K562 (cell line): ENCODE measurements around the gene ACTN1. TPM values are rescaled to one million over a fixed set of nuclear protein-coding genes. Genes with fewer than 3 reads are reported as not detected.

ENCODE experiments used
- ATAC-seq: fragments of 200-7000 bp; cut with Tn5 transposase; 3 replicates; pipeline ENCODE4 v1.9.1; 2020; ENCODE audit warnings: moderate library complexity
- BruUV-seq: library from RNA; stranded (reverse); fragments of 400-500 nt; replicated peaks from 2 replicates; lab custom pipeline; 2021; lab: Mats Ljungman, UMichigan
- CTCF ChIA-PET: fragments of 300-600 bp; formaldehyde crosslinking; extraction: SDS; loops from one replicate; lab custom pipeline; 2021; ENCODE audit warnings: low intra/inter-chr PET ratio; lab: Yijun Ruan, JAX
- POLR2A ChIA-PET: fragments of 300-600, 350-650 bp; sonication (Branson Sonifier 250); formaldehyde crosslinking; extraction: SDS; loops from one replicate; lab custom pipeline; 2021; ENCODE audit warnings: antibody characterized with exemption, inconsistent platforms; lab: Yijun Ruan, JAX
- DNase-seq, 4 experiments: peaks; one replicate each; pipeline versions ENCODE4 v3.0.0 to v3.0.0-alpha.2; 2011 to 2018; ENCODE audit warnings: low spot score in 3 of 4, mixed read lengths in 3 of 4; ENCODE audit errors: extremely low read depth in 1 of 4
- FAIRE-seq: peaks from 2 replicates; lab custom pipeline; 2011; peaks lifted over from hg19 to GRCh38; lab: Jason Lieb, UNC
- H2AFZ ChIP-seq: 2 replicates; pipeline ENCODE4 v1.6.0; 2011; ENCODE audit warnings: low read depth, low read length, control low read depth, inconsistent platforms
- H3K27ac ChIP-seq: fragments of 200-600 bp; 3 replicates; pipeline ENCODE4 v1.8.0; 2011; ENCODE audit warnings: low read depth, mild to moderate bottlenecking, control low read depth, inconsistent platforms, low read length, moderate library complexity, mixed read lengths; ENCODE audit errors: extremely low read depth
- H3K27me3 ChIP-seq, 2 experiments: fragments of 300-600 bp in 1 of 2; 2 replicates in 1 of 2; 3 replicates in 1 of 2; pipeline versions ENCODE4 v1.6.0 to v1.8.0; 2011; ENCODE audit warnings: inconsistent platforms in 2 of 2, low read length in 2 of 2, mild to moderate bottlenecking in 1 of 2, mixed read lengths in 1 of 2, moderate library complexity in 1 of 2; ENCODE audit not compliant: control insufficient read depth in 2 of 2, insufficient read depth in 2 of 2
- H3K36me3 ChIP-seq: fragments of 300-600 bp; 3 replicates; pipeline ENCODE4 v1.8.0; 2011; ENCODE audit warnings: mild to moderate bottlenecking, low read length, inconsistent platforms; ENCODE audit not compliant: control insufficient read depth, insufficient read depth
- H3K4me1 ChIP-seq, 2 experiments: fragments of 200-600 bp in 1 of 2; replicated peaks in 1 of 2; 2 replicates in 1 of 2; 3 replicates in 1 of 2; pipeline versions ENCODE4 v1.5.1 to v1.8.0; 2011; ENCODE audit warnings: inconsistent platforms in 2 of 2, low read length in 2 of 2, mild to moderate bottlenecking in 1 of 2, mixed read lengths in 1 of 2, moderate library complexity in 1 of 2; ENCODE audit not compliant: control insufficient read depth in 2 of 2, insufficient read depth in 2 of 2
- H3K4me2 ChIP-seq: 2 replicates; pipeline ENCODE4 v1.6.1; 2011; ENCODE audit warnings: low read length, control low read depth, inconsistent platforms, mixed read lengths; ENCODE audit not compliant: insufficient read depth
- H3K4me3 ChIP-seq: fragments of 200-600 bp; sonication (generic), shearing (Covaris generic); 2 replicates; pipeline ENCODE4 v1.5.1; 2016; ENCODE audit warnings: control low read depth, inconsistent platforms
- H3K79me2 ChIP-seq: fragments of 200-600 bp; 3 replicates; pipeline ENCODE4 v1.8.0; 2011; ENCODE audit warnings: low read length, inconsistent platforms; ENCODE audit not compliant: control insufficient read depth, insufficient read depth
- H3K9ac ChIP-seq, 2 experiments: 2 replicates each; pipeline versions ENCODE4 v1.6.0 to v1.6.1; 2011; ENCODE audit warnings: low read depth in 2 of 2, low read length in 2 of 2, control low read depth in 1 of 2, inconsistent platforms in 1 of 2, mild to moderate bottlenecking in 1 of 2, mixed read lengths in 1 of 2; ENCODE audit not compliant: insufficient read depth in 1 of 2
- H3K9me1 ChIP-seq: one replicate; pipeline ENCODE4 v1.6.0; 2011; ENCODE audit warnings: inconsistent platforms, mild to moderate bottlenecking, low read length, moderate library complexity; ENCODE audit not compliant: control insufficient read depth, insufficient read depth
- H3K9me3 ChIP-seq: replicated peaks from 2 replicates; pipeline ENCODE4 v1.5.1; 2011; ENCODE audit warnings: low read depth, low read length, inconsistent platforms; ENCODE audit not compliant: control insufficient read depth, insufficient read depth
- H4K20me1 ChIP-seq: replicated peaks from 2 replicates; pipeline ENCODE4 v1.6.1; 2011; ENCODE audit warnings: low read length, inconsistent platforms, mixed read lengths; ENCODE audit not compliant: control insufficient read depth, insufficient read depth
- BACH1 ChIP-seq: fragments of 200-800 bp; sonication (Bioruptor generic); IDR thresholded peaks from 2 replicates; pipeline ENCODE4 v1.6.1; 2016; ENCODE audit warnings: missing genetic modification characterization, missing compliant biosample characterization
- E2F8 ChIP-seq: fragments of 450-650 bp; IDR thresholded peaks from 2 replicates; pipeline ENCODE4 v1.7.1; 2018; ENCODE audit warnings: mild to moderate bottlenecking, low read depth; ENCODE audit not compliant: partially characterized antibody
- ELF2 ChIP-seq: fragments of 250-450 bp; sonication (Bioruptor Pico); IDR thresholded peaks from 2 replicates; pipeline ENCODE4 v1.5.0; 2021; ENCODE audit warnings: mild to moderate bottlenecking
- FUS ChIP-seq: fragments of 200-400 bp; formaldehyde crosslinking; optimal IDR thresholded peaks from 2 replicates; pipeline ENCODE3; 2017; ENCODE audit warnings: low read depth, low read length
- HMGXB4 ChIP-seq: sonication (generic); formaldehyde crosslinking; IDR thresholded peaks from 2 replicates; pipeline ENCODE4 v1.8.1; 2023; ENCODE audit warnings: mild to moderate bottlenecking, missing genetic modification reagents
- NCOR1 ChIP-seq: fragments of 450-650 bp; IDR thresholded peaks from 2 replicates; pipeline ENCODE4 v1.6.1; 2016; ENCODE audit warnings: mild to moderate bottlenecking, moderate library complexity
- PYGO2 ChIP-seq: fragments of 450-650 bp; IDR thresholded peaks from 2 replicates; pipeline ENCODE4 v1.6.1; 2016; ENCODE audit warnings: mild to moderate bottlenecking, missing genetic modification characterization, moderate library complexity, missing compliant biosample characterization
- RHOXF2B ChIP-seq: fragments of 250-450 bp; sonication (Bioruptor Pico); conservative IDR thresholded peaks from 2 replicates; pipeline ENCODE4 v1.5.1; 2021
- TEAD2 ChIP-seq: fragments of 450-650 bp; IDR thresholded peaks from 2 replicates; pipeline ENCODE4 v1.6.1; 2016; ENCODE audit warnings: missing genetic modification characterization, control low read depth, missing compliant biosample characterization
- USF2 ChIP-seq: sonication (generic); formaldehyde crosslinking; IDR thresholded peaks from 2 replicates; pipeline ENCODE4 v1.5.0; 2020; ENCODE audit warnings: missing genetic modification reagents
- ZC3H8 ChIP-seq: fragments of 450-650 bp; IDR thresholded peaks from 2 replicates; pipeline ENCODE4 v1.6.1; 2017
- ZNF707 ChIP-seq: fragments of 250-450 bp; sonication (Bioruptor Pico); conservative IDR thresholded peaks from 2 replicates; pipeline ENCODE4 v1.8.0; 2022; ENCODE audit warnings: inconsistent platforms, mild to moderate bottlenecking, moderate library complexity
- WGBS: fragments of 100-300 bp; shearing (Covaris generic); methylation state at CpG from one replicate; pipeline ENCODE4 v1.1.6; 2016; ENCODE audit warnings: low coverage, mixed read lengths; ENCODE audit not compliant: insufficient coverage; ENCODE audit errors: missing lambda C conversion rate; 5-methylcytosine and 5-hydroxymethylcytosine counted together
- in situ Hi-C: fragments of 300-500 bp; cut with MboI; formaldehyde crosslinking; loops from 4 replicates; pipeline ENCODE4 v1.15.0; 2018; ENCODE audit warnings: inconsistent platforms, mixed read lengths
- intact Hi-C: fragments of 100-400 bp; cut with micrococcal nuclease; formaldehyde crosslinking; loops from 2 replicates; pipeline ENCODE4 v1.14.2; 2022
- polyA plus RNA-seq, 8 experiments: library from polyadenylated mRNA; depleted of rRNA in 4 of 8; stranded (reverse) in 5 of 8; unstranded in 3 of 8; fragments of >200 nt; fragmentation: Nextera tagmentation in 2 of 8; fragmentation: Illumina TruSeq in 1 of 8; extraction: Ambion mirVana in 2 of 8; extraction: Trizol in 1 of 8; gene quantifications; 2 replicates each; pipeline versions ENCODE4 v1.2.1 to v1.2.3, GENCODE V29; 2011 to 2014; ENCODE audit warnings: inconsistent platforms in 1 of 8, missing spikeins in 1 of 8
- total RNA-seq, 7 experiments: library from RNA; depleted of rRNA in 6 of 7; stranded (reverse); fragments of >200 nt in 6 of 7; fragmentation: Illumina TruSeq in 2 of 7; extraction: Trizol in 2 of 7; gene quantifications; 2 replicates each; pipeline versions ENCODE4 v1.2.1 to v1.2.3, GENCODE V29; 2011 to 2021; ENCODE audit warnings: low replicate concordance in 1 of 7

Gene ACTN1
- total and polyA plus RNA-seq, 9 of the 15 experiments (the other 6 are each of a cell fraction or from before 2014, with no cell fraction given) = 2.2 to 67.7 (median 34.5) TPM

GRCh38 chr14:68890173-68890931 lies 88.8 kb downstream of the ACTN1 start:
- POLR2A ChIA-PET = no interaction called here
- TF ChIP-seq E2F8 = no peak
- no peak for TF ChIP-seq TEAD2 (tag)
- no peak for TF ChIP-seq ZNF707 (CRISPR knock-in tag)
- TF ChIP-seq HMGXB4 (CRISPR knock-in tag) = no peak
- TF ChIP-seq ELF2 = no peak
- TF ChIP-seq RHOXF2B (CRISPR knock-in tag) = no peak
- TF ChIP-seq BACH1 = no peak
- no peak for TF ChIP-seq FUS
- TF ChIP-seq USF2 = no peak
- TF ChIP-seq ZC3H8 = no peak
- TF ChIP-seq PYGO2 (tag) = no peak
- TF ChIP-seq NCOR1 = no peak

More at GRCh38 chr14:68890173-68890931, 88.8 kb downstream of the ACTN1 start:
- H3K27ac ChIP-seq = no peak overlapping the region
- H3K9me1 ChIP-seq = no peaks in the 10 kb centered on the region
- intact Hi-C loops (no loop called here), in situ Hi-C loops (no loop called here)
- no peak overlapping the region for H3K4me3 ChIP-seq
- H3K9me3 ChIP-seq = no peaks in the 10 kb centered on the region
- DNase-seq (no peak), FAIRE-seq (no peak), ATAC-seq (no peak)
- H3K27me3 ChIP-seq = no peaks in the 10 kb centered on the region
- peaks cover 37% of the 10 kb centered on the region; the same call in 1 of the 3 replicates for H3K36me3 ChIP-seq
- CTCF ChIA-PET = no interaction called here
- no peaks in the 10 kb centered on the region for H3K79me2 ChIP-seq
- no peaks in the 10 kb centered on the region for H4K20me1 ChIP-seq
- no peak overlapping the region for H3K4me2 ChIP-seq
- H3K9ac ChIP-seq = no peak overlapping the region
- no peaks in the 10 kb centered on the region; a peak in 1 of 5 replicates for H3K4me1 ChIP-seq
- 88% methylated on average over 6 of the region's 9 CpGs for WGBS
- no TSS peak for BruUV-seq
- no peak overlapping the region for H2AFZ ChIP-seq
